Measurements from ENCODE around the gene EPS15. TPM values are rescaled to one million over a fixed set of nuclear protein-coding genes. Genes with fewer than 3 reads are reported as not detected.
"Not testable (repeated sequence)": the region's sequence is repeated elsewhere in the genome, so short reads cannot be mapped to it uniquely, and the experiment has no call there.

EPS15 gene
- total RNA-seq, 1 donor from 2014 or later, result 81.4 TPM

DNA sequence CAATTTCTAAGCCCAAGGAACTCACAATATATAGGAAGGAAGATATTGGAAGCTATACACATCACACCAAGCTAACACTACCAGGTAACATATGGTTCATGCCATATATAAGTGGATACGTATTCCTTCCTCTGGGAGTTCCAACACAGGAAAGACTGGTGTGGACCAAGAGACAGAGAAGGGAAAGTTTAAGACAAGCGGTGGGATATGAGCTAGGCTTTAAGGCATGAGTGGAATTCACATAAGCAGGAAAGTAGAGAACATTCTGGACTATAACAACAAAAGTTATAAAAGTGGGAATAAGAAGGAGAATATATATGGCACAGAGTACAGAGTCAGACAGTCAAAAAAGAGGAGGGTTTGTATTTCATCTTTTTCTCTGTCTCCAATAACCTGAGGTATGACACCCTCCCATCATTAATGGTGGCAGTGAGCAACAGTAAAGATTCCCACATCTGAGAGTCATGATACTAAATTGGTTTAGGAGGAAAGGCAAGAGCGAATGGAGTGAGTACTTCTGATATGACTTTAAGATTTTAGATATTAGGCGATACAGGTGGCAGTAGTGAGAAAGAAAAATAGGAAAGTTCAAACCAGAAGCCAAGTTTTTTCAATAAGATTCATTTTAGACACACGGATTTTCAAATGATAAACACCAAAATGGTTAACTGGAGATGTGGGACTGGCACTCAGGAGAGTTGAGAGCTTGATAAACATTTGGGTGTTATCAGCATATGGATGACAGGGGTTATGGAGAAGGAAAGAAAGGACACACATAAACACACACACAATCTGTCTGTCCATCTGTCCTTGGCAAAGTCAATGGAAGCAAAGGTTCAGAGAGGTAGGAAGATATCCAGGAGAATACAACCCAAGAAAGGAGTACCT, 101.3 kb downstream of the EPS15 start:
- peak overlapping the region; percentile 84 for H3K27ac Mint-ChIP-seq (ENCODE audit: unreplicated experiment)
- peaks cover 4% of the 10 kb centered on the region for H3K36me3 Mint-ChIP-seq (ENCODE audit: low read depth)

DNA sequence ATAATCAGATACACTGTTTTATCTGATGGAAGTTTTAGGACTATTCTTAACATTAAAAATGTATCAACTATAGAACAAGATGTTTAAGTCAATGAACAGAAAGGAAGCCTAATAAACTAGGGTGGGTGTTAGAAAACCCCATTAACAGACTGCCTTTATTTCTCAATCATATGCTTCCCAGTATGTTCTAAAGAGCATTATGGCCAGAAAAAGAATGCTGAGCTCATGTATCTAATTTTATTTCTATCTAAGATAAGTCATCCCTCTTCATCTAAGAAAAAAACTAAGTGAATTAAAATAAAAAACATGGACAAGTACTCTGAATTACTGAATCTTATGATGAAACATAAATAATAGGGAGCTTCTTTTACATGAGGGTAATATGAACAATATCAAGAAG, 102.2 kb downstream of the EPS15 start:
- TF ChIP-seq, protein P1, sequence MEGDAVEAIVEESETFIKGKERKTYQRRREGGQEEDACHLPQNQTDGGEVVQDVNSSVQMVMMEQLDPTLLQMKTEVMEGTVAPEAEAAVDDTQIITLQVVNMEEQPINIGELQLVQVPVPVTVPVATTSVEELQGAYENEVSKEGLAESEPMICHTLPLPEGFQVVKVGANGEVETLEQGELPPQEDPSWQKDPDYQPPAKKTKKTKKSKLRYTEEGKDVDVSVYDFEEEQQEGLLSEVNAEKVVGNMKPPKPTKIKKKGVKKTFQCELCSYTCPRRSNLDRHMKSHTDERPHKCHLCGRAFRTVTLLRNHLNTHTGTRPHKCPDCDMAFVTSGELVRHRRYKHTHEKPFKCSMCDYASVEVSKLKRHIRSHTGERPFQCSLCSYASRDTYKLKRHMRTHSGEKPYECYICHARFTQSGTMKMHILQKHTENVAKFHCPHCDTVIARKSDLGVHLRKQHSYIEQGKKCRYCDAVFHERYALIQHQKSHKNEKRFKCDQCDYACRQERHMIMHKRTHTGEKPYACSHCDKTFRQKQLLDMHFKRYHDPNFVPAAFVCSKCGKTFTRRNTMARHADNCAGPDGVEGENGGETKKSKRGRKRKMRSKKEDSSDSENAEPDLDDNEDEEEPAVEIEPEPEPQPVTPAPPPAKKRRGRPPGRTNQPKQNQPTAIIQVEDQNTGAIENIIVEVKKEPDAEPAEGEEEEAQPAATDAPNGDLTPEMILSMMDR (IDR thresholded peaks at IDR 0.05), result no peak
- peak overlapping the region; percentile 84 for H3K27ac Mint-ChIP-seq (ENCODE audit: unreplicated experiment)
- H3K4me3 Mint-ChIP-seq (ENCODE audit: unreplicated experiment), result no peak overlapping the region
- H3K9me3 Mint-ChIP-seq (ENCODE audit: low read depth), result no peaks in the 10 kb centered on the region
- peaks cover 6% of the 10 kb centered on the region for H3K36me3 Mint-ChIP-seq (ENCODE audit: low read depth)
- DNase-seq (ENCODE audit: low spot score), result no peak
- no peaks in the 10 kb centered on the region for H3K27me3 Mint-ChIP-seq (ENCODE audit: low read depth)
- peaks cover 73% of the 10 kb centered on the region for H3K4me1 Mint-ChIP-seq (ENCODE audit: low read depth)

More for the DNA sequence above, 101.3 kb downstream of the EPS15 start:
- peak overlapping the region; percentile 35 for H3K4me3 Mint-ChIP-seq (ENCODE audit: unreplicated experiment)
- peaks cover 75% of the 10 kb centered on the region for H3K4me1 Mint-ChIP-seq (ENCODE audit: low read depth)
- H3K27me3 Mint-ChIP-seq (ENCODE audit: low read depth), result no peaks in the 10 kb centered on the region
- H3K9me3 Mint-ChIP-seq (ENCODE audit: low read depth), result no peaks in the 10 kb centered on the region
- no peak for DNase-seq (ENCODE audit: low spot score)
- TF ChIP-seq, protein P1 (IDR thresholded peaks at IDR 0.05), result peak; percentile 48

DNA sequence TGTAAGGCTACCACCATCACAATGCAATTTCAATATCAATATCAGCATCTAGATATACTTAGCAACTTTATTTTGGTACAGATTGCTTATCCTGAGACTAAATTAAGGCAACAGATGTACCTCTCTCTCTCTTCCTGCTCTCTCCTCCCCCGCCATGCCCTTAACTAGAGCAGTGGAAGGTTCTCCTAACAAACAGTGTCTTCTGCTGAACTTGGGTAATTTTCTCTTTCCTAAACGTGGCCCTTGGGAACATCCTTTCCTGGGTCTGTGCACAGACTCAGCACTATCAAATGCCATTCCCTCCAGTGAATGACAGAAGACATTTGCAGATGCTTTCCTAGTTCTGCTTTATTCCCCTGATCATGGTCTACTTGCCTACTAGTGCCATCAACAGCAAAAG, 103.1 kb downstream of the EPS15 start:
- Mint-ChIP-seq H3K4me3 (ENCODE audit: unreplicated experiment) (peak overlapping the region; percentile 10), H3K27ac (ENCODE audit: unreplicated experiment) (peak overlapping the region; percentile 83), H3K27me3 (ENCODE audit: low read depth) (no peaks in the 10 kb centered on the region), H3K36me3 (ENCODE audit: low read depth) (peaks cover 9% of the 10 kb centered on the region), H3K9me3 (ENCODE audit: low read depth) (no peaks in the 10 kb centered on the region), H3K4me1 (ENCODE audit: low read depth) (peaks cover 74% of the 10 kb centered on the region)
- TF ChIP-seq, protein P1 (IDR thresholded peaks at IDR 0.05), result no peak
- DNase-seq (ENCODE audit: low spot score), result no peak

DNA sequence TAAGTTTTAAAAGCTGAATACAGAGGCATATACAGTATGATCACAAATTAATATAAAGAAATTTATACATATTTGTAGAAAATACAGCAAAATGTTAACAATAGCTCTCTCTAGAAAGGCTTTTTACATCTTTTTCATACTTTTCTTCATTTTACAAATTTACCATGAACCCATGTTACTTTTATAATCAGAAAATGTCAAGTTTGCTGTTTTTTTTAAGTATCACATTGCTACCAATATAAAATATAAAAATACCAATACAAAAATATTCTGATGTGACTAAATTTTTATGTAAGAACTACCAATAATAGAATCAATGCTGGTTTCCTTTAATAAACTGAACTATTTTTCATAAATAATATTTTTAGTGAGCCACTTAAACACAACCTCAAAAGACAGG, 104.3 kb downstream of the EPS15 start:
- H3K36me3 Mint-ChIP-seq (ENCODE audit: low read depth), result peaks cover 9% of the 10 kb centered on the region
- no peaks in the 10 kb centered on the region for H3K9me3 Mint-ChIP-seq (ENCODE audit: low read depth)
- H3K27me3 Mint-ChIP-seq (ENCODE audit: low read depth), result no peaks in the 10 kb centered on the region
- DNase-seq (ENCODE audit: low spot score), result no peak
- TF ChIP-seq, protein P1 (IDR thresholded peaks at IDR 0.05), result no peak
- no peak overlapping the region for H3K27ac Mint-ChIP-seq (ENCODE audit: unreplicated experiment)
- peaks cover 73% of the 10 kb centered on the region for H3K4me1 Mint-ChIP-seq (ENCODE audit: low read depth)
- H3K4me3 Mint-ChIP-seq (ENCODE audit: unreplicated experiment), result no peak overlapping the region

DNA sequence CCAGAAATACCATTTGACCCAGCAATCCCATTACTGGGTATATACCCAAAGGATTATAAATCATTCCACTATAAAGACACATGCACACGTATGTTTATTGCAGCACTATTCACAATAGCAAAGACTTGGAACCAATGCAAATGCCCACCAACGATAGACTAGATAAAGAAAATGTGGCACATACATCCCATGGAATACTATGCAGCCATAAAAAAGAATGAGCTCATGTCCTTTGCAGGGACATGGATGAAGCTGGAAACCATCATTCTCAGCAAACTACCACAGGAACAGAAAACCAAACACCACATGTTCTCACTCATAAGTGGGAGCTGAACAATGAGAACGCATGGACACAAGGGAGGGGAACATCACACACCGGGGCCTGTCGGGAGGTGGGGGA, 107.2 kb downstream of the EPS15 start:
- not testable (repeated sequence) for H3K4me3 Mint-ChIP-seq (ENCODE audit: unreplicated experiment); H3K27me3 Mint-ChIP-seq (ENCODE audit: low read depth); DNase-seq (ENCODE audit: low spot score); H3K9me3 Mint-ChIP-seq (ENCODE audit: low read depth)
- Mint-ChIP-seq H3K4me1 (ENCODE audit: low read depth) (peaks cover 57% of the 10 kb centered on the region), H3K27ac (ENCODE audit: unreplicated experiment) (peak overlapping the region; percentile 41), H3K36me3 (ENCODE audit: low read depth) (peaks cover 18% of the 10 kb centered on the region)
